ENCODE data around the gene KCNN4.
"Not testable (repeated sequence)": the region's sequence is repeated elsewhere in the genome, so short reads cannot be mapped to it uniquely, and the experiment has no call there.

The KCNN4 gene

GRCh38 chr19:43767818-43768217 is 13.0 kb downstream of the KCNN4 start:
- H3K27ac ChIP-seq = peak overlapping the region; percentile 95
- CTCF ChIA-PET = interaction anchor here (0.6 to 1.3 kb wide), 3 partner anchors 10 to 20 kb away, joined by 3 to 4 read pairs (median 3); no protein-coding TSS in a partner anchor
- POLR2A ChIA-PET (ENCODE audit: low non-redundant PET) = interaction anchor here (0.5 kb wide), 1 partner anchor 170 kb away, joined by 3 read pairs; no protein-coding TSS in a partner anchor
- no peak for DNase-seq (ENCODE audit: low spot score)
- no peak for TF ChIP-seq CTCF (conservative IDR thresholded peaks at IDR 0.05; ENCODE audit: low read depth)

- ChIA-PET CTCF (interaction anchor here (0.7 to 1.3 kb wide), 2 partner anchors 18 to 20 kb away, joined by 3 to 4 read pairs; no protein-coding TSS in a partner anchor), POLR2A (ENCODE audit: low non-redundant PET) (interaction anchor here (0.5 kb wide), 1 partner anchor 170 kb away, joined by 3 read pairs; no protein-coding TSS in a partner anchor)
- peak overlapping the region; percentile 95 for H3K27ac ChIP-seq
- no peak for TF ChIP-seq CTCF (conservative IDR thresholded peaks at IDR 0.05; ENCODE audit: low read depth)
- no peak for DNase-seq (ENCODE audit: low spot score)
These were observed 13.5 kb downstream of the KCNN4 start for GRCh38 chr19:43767316-43767715.

- CTCF ChIA-PET = interaction anchor here (0.6 to 1.2 kb wide), 9 partner anchors 9 to 172 kb away, joined by 3 to 7 read pairs (median 4); no protein-coding TSS in a partner anchor
These were observed 14.1 kb downstream of the KCNN4 start for GRCh38 chr19:43766755-43767043.

GRCh38 chr19:43765109-43765876 is 15.5 kb downstream of the KCNN4 start:
- POLR2A ChIA-PET (ENCODE audit: low non-redundant PET) = interaction anchor here (0.6 to 1.2 kb wide), 3 partner anchors 11 to 50 kb away, joined by 3 to 6 read pairs (median 4); partner anchors contain the start of gene SMG9
- CTCF ChIA-PET = interaction anchor here (0.6 to 1.0 kb wide), 4 partner anchors 11 to 44 kb away, joined by 3 to 6 read pairs (median 5); no protein-coding TSS in a partner anchor
- DNase-seq (ENCODE audit: low spot score) = peak; percentile 89
- H3K27ac ChIP-seq = peak overlapping the region; percentile 95
- TF ChIP-seq CTCF (conservative IDR thresholded peaks at IDR 0.05; ENCODE audit: low read depth) = no peak

More at GRCh38 chr19:43766755-43767043, 14.1 kb downstream of the KCNN4 start:
- POLR2A ChIA-PET (ENCODE audit: low non-redundant PET) = no interaction called here
- H3K27ac ChIP-seq = peak overlapping the region; percentile 95
- DNase-seq (ENCODE audit: low spot score) = no peak
- 0 out of 2 replicates have a peak, but pooled peaks have one; percentile 34 for TF ChIP-seq CTCF (conservative IDR thresholded peaks at IDR 0.05; ENCODE audit: low read depth)

GRCh38 chr19:43764684-43765083 is 16.1 kb downstream of the KCNN4 start:
- not testable (repeated sequence) for DNase-seq (ENCODE audit: low spot score)
- H3K27ac ChIP-seq = peak overlapping the region; percentile 95
- ChIA-PET CTCF (interaction anchor here (0.6 to 0.9 kb wide), 3 partner anchors 11 to 34 kb away, joined by 5 to 6 read pairs (median 5); no protein-coding TSS in a partner anchor), POLR2A (ENCODE audit: low non-redundant PET) (interaction anchor here (0.6 to 1.2 kb wide), 2 partner anchors 10 to 12 kb away, joined by 4 to 6 read pairs; partner anchors contain the start of gene SMG9)

GRCh38 chr19:43763473-43763939 is 17.3 kb downstream of the KCNN4 start:
- peak overlapping the region; percentile 95 for H3K27ac ChIP-seq
- CTCF ChIA-PET = interaction anchor here (0.5 to 1.6 kb wide), 3 partner anchors 21 to 932 kb away, joined by 3 to 11 read pairs (median 3); no protein-coding TSS in a partner anchor
- no peak for TF ChIP-seq CTCF (conservative IDR thresholded peaks at IDR 0.05; ENCODE audit: low read depth)
- POLR2A ChIA-PET (ENCODE audit: low non-redundant PET) = no interaction called here
- no peak for DNase-seq (ENCODE audit: low spot score)

Data from RWPE1 (cell line).